Stimulated activated CD4-positive, alpha-beta T cell treated with anti-CD3 and anti-CD28 coated beads, Interleukin-2, amount 100 ng/mL, for 4 hours (primary cell): ENCODE results near the gene ABCA1.

Source experiments
- DNase-seq: peaks from one replicate; pipeline ENCODE4 v3.0.0-alpha.2; 2020; ENCODE audit warnings: low read depth

ABCA1 gene

DNA sequence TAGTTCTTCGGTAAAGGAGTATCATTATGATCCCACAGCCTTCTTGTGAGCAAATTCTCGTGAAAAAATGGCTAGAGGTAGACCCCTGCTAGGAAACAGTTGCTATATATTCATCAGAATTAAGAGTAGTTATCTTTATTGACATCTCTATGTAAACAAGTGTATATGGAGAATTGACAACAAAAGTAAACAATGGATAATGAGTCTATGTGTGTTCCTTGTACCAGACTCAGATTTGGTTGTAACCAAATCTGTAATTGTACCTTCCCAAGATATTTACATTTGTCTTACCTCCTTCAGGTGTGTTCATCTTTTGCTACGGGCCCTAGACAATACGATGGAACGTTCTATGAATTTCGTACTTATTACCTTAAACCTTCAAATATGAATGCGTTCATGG is 161.9 kb downstream of the ABCA1 start:
- DNase-seq: no peak

DNA sequence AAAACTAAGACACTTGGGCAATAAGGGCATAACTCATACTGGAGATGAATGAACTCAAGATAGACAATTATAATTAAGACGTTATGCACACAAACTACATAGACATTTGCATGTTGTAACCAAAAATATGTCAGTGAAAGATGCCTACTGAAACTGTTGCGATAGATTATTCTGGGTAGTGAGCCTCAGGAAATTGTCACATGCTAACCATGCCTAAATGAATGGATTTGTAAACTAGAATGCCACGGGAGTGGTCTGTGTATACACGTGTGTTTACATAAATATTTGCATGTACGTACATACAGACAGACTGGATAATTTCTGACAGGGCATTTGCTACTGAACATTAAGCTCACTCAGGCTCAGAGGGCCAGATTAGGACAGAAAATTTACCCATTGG is 162.8 kb downstream of the ABCA1 start:
- DNase-seq: no peak

DNA sequence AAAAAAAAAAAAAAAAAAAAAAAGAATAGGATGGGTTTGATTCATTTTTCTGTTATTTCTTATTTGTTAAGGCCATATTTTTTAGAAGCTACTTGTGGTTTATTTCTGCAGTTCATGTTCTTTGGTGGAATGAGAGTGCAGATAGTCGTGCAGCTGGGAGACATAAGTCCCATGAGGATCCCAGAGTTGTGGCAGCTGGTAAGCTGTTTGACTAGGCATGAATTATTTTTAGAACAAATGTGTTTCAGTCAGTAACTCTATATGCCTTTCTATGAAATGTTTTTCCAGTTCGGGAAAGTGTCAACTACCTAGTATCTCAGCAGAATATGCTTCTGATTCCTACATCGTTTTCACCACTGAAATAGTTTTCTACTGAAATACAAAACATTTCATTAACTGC is 169.0 kb downstream of the ABCA1 start:
- DNase-seq: no peak

DNA sequence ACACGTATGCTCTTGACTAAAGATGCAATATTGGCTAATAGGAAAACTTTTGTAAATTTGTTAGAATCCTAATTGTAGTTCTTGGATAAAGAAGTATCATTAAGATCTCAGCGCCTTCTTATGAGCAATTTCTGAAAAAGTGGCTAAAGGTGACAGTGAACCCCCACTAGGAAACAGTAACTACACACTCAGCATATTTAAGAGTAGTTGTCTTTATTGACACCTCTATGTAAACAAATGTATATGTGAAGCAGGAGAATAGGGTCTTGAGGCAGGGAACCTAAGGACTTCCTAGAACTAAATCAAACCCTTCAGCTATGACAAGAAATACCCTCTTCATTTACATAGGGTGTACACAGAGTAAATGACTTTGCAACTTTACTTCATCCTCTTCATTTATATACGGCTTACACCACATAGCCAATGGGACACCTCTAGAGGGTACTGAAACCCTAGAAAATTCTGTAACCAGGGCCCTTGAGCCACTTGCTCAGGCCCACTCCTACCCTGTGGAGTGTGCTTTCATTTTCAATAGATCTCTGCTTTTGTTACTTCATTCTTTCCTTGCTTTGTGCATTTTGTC is 177.7 kb downstream of the ABCA1 start:
- DNase-seq: no peak

DNA sequence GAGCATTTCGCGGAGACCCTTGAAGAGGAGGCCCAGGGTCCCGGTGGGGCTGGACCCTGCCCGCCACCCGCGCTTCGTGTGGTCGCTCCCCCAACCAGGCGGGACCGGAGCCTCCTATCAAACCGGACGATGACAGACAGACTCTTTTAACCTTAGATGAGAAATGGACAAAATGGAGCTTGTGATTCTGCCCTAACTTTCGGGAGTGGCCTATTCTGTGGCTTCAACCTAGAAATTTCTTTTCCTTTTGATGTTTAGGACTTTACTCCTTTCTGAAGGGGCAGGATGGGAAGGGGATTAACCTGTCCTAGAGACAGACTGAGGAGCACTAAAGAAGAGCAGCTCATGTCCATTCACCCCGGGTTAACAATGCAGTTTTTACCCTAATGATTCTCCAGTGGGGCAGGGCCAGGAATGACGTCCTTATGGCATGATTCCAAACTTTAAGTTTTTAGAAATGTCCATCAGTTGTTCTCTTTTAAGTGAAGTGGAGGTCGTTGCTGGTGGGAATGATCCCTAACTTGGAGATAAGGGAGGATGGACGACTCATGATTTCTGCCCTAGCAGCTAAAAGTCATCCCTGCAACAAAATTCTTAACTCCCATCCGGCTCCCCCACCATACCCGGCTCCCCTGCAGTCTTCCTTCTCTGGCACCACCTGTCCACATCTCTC is 179.5 kb downstream of the ABCA1 start:
- DNase-seq: no peak

DNA sequence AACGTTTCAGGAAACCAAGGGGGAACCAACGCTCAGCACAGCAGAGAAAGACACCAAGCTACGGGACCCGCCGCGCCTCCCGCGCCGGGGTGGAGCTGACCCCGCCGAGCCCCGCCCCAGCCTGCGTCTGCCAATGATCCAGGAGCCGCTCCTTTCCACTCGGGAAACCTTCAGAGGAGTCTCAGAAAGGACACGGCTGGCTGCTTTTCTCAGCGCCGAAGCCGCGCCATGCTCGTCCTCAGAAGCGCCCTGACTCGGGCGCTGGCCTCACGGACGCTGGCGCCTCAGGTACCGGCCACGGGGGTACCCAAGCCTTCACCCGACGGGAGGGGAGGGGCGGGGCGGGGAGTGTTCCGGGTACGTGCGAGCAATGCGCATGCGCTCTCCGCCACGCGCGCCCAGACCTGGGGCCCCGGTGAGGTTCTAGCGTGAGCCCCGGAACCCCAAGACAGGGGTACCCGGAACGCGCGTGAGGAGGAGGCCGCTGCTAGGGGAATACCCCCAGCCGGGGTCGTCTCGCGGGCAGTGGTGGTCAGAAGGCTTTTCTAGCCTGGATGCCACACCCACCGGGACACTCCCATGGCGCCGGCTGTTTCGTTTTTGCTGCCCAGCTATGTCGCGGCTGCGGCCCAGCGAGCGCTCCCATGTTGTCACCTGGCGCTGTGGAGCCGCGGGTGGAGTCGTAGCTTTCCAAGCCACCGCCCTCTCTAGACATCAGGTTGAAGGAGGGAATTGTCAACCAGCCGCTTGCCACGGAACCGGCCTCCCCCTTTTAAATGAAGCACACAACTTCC is 180.2 kb downstream of the ABCA1 start, which contains the start of gene NIPSNAP3A:
Gene NIPSNAP3A (plus strand): TSS at position 119 of the 794 bp plus-strand sequence. CDS start 110 bp downstream, at position 229.
- DNase-seq: peak; percentile 78

DNA sequence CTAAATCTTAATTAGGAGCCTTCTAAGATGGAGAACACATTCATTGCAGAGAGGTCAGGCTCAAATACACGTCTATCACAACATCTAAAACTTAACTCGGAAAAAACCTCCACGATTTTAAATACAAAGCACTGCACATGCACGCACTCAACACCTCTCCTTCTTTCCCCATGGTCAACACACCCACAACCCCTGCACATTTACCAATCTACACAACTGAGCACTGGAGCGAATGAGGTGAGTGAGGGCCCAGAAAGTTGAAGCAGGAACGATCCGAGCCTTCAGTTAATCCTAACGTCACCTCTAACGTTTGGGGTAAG is 180.8 kb downstream of the ABCA1 start:
- no peak for DNase-seq

DNA sequence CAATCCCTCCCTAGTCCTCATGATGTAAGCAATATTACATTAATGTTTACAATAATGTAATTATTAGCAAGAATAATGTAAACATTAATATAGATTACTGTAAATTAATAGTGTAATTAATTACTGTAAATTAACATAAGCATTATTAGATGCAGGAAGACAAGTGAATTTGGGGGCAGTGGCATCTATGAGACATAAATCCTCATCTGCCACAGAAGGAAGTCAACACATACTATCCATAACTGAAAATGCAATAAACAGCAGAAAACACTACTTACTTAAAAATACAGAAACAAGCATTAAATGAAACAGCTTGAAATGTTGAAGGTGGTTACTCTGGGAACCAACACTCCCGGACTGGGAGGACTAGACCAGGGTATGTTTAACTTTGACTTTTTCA is 181.2 kb downstream of the ABCA1 start:
- no peak for DNase-seq

DNA sequence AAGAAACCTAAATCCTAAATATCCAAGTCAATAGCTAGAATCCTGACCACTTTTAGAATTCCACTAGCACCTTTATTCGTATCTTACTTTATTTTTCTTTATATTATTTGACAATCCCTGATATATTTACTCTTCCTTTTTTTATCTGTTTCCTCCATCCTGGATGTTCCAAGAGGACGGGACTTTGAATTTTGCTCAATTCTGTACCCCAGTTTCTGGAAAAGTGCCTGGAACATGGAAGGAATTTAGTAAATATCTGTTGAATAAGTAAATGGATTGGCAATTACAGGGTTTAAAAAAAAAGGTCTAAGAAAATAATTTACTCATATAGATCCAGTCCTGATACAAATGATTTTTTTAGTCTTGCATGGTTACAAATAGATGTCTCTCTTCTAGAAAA is 181.7 kb downstream of the ABCA1 start:
- DNase-seq: no peak

DNA sequence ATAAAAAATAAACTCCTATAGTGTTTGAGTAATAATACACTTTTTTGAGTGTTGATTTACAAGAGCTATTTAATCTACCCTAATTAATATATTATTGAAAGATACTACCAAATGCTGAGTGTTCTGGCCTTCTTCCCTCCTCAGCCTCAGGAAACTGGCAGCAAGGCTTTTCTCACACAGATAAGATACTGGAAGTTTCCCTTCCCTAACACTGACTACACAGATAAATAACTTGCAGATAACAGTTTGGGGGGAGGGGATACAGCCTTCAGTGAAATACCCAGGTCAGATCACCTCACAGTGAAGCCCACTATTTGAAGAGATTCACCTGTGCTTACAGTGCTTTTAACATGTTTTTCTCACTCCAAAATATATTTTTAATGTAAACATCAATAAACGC is 182.1 kb downstream of the ABCA1 start:
- no peak for DNase-seq

DNA sequence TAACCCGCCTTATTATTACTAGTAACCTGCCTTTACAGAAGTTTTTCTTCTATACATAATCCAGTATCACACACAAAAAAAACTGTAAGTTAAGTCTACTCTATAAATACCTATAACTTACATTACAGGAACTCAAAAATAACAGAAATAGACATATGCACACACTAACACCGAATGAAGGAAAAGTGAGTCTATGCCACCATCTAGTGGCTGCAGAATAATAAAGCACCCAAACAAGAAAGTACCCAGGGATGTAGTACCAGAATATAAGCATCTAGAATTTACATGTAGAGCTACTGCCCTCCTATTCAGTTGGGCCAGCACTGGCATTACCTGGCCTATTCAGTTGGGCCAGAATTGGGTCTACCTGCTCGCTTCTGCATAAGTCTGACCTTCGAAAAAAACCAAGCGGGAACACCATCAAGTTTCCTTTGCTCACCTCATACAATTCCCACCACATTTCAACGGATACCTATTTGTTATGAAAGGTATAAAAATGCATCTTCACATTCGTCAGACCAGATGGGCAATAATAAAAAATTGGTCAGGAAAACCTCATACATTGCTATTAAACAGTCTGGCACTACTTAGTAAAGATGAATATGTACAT is 184.5 kb downstream of the ABCA1 start:
- DNase-seq: no peak

DNA sequence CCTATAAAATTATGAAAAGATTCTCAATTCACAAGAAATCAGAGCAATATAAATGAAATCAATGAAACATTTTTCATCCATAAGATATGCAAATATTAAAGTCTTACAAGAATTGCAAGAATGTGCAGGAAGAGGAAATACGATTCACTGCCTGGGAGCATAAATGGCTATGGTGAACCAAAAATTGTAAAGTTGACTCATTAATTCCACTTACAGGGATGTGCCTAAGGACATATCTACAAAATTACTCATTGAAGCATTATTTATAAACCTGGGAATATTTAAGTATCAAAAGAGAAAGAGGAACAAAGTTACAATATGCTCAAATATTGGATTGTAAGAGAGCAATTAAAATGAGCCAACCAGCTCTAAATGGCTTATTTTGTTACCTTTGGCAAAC is 187.3 kb downstream of the ABCA1 start:
- no peak for DNase-seq

DNA sequence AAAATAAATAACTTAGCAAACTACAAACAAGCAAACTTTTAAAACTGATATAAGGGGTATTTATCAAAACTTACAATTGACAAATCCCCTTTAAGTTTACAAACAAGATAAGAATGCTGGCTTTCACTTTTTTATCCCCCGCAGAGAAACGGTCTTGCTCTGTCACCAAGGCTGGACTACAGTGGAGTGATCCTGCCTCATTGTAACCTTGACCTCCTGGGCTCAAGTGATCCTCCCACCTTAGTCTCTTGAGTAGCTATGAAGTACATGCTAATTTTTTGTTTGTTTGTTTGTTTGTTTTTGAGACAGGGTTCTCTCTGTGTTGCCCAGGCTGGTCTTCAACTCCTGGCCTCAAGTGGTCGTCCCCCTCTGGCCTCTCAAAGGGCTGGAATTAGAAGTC is 189.5 kb downstream of the ABCA1 start:
- no peak for DNase-seq
